GM12875 (cell line): ENCODE measurements around the gene TMEM131L.
"Not testable (repeated sequence)": the region's sequence is repeated elsewhere in the genome, so short reads cannot be mapped to it uniquely, and the experiment has no call there.

Source experiments
- H3K4me3 ChIP-seq: one replicate; pipeline ENCODE4 v1.5.1; 2011; ENCODE audit warnings: low read depth, low read length, control low read depth
- CTCF ChIP-seq: IDR thresholded peaks from 2 replicates; pipeline ENCODE4 v1.5.1; 2011; ENCODE audit warnings: low read depth, mild to moderate bottlenecking, control low read depth, inconsistent platforms, low read length, moderate library complexity, borderline replicate concordance; ENCODE audit not compliant: insufficient read depth

Gene TMEM131L

GRCh38 chr4:153566631-153567150, 100.5 kb downstream of the TMEM131L start:
- no peak overlapping the region for H3K4me3 ChIP-seq
- TF ChIP-seq CTCF: no peak

GRCh38 chr4:153567660-153568059, 101.5 kb downstream of the TMEM131L start:
- not testable (repeated sequence) for H3K4me3 ChIP-seq

- no peak overlapping the region for H3K4me3 ChIP-seq
These were observed 104.2 kb downstream of the TMEM131L start for GRCh38 chr4:153570228-153570973.

GRCh38 chr4:153571006-153571545, 104.9 kb downstream of the TMEM131L start:
- TF ChIP-seq CTCF: no peak
- H3K4me3 ChIP-seq: no peak overlapping the region

More at GRCh38 chr4:153570228-153570973, 104.2 kb downstream of the TMEM131L start:
- TF ChIP-seq CTCF: no peak

GRCh38 chr4:153572609-153573008, 106.4 kb downstream of the TMEM131L start:
- no peak for TF ChIP-seq CTCF
- H3K4me3 ChIP-seq: no peak overlapping the region

GRCh38 chr4:153573221-153573620, 107.1 kb downstream of the TMEM131L start:
- no peak for TF ChIP-seq CTCF
- H3K4me3 ChIP-seq: no peak overlapping the region

GRCh38 chr4:153573881-153574802, 108.0 kb downstream of the TMEM131L start:
- TF ChIP-seq CTCF: peak; percentile 39; the same call in 1 of the 2 replicates
- H3K4me3 ChIP-seq: no peak overlapping the region
